SK-N-SH (cell line): ENCODE measurements around the gene GGCX. TPM values are rescaled to one million over a fixed set of nuclear protein-coding genes. Genes with fewer than 3 reads are reported as not detected.

Experiments used
- CTCF ChIA-PET: fragments of 300-600, 350-600 bp; formaldehyde crosslinking; extraction: SDS; loops from one replicate; lab custom pipeline; 2021; lab: Yijun Ruan, JAX
- POLR2A ChIA-PET: fragments of 350-600 bp; sonication (Branson Sonifier 250); formaldehyde crosslinking; extraction: SDS; loops from one replicate; lab custom pipeline; 2020; ENCODE audit warnings: antibody characterized with exemption, inconsistent platforms; lab: Yijun Ruan, JAX
- DNase-seq: peaks from one replicate; pipeline ENCODE4 v3.0.0; 2012
- H2AFZ ChIP-seq: fragments of 200-600 bp; sonication (generic); 2 replicates; pipeline ENCODE4 v1.8.1; 2016; ENCODE audit warnings: antibody characterized with exemption, mild to moderate bottlenecking, low read depth
- H3F3A ChIP-seq: fragments of 200-600 bp; sonication (generic); replicated peaks from 2 replicates; pipeline ENCODE3; 2016; ENCODE audit warnings: antibody characterized with exemption, mild to moderate bottlenecking; ENCODE audit not compliant: insufficient read depth
- H3K27ac ChIP-seq, 2 experiments: fragments of 200-500 bp in 1 of 2; fragments of 200-600 bp in 1 of 2; sonication (Bioruptor generic) in 1 of 2; sonication (generic), shearing (Covaris generic) in 1 of 2; 2 replicates each; pipeline versions ENCODE4 v1.5.1 to v1.6.1; 2014 to 2016; ENCODE audit warnings: low read depth in 2 of 2, inconsistent platforms in 1 of 2, low read length in 1 of 2, mild to moderate bottlenecking in 1 of 2, mixed read lengths in 1 of 2
- H3K27me3 ChIP-seq: fragments of 200-600 bp; sonication (generic), shearing (Covaris generic); 2 replicates; pipeline ENCODE4 v1.6.1; 2016; ENCODE audit warnings: mixed run types; ENCODE audit not compliant: insufficient read depth
- H3K36me3 ChIP-seq, 2 experiments: fragments of 200-500 bp in 1 of 2; fragments of 200-600 bp in 1 of 2; sonication (Bioruptor generic) in 1 of 2; sonication (generic) in 1 of 2; replicated peaks in 1 of 2; 2 replicates each; pipeline versions ENCODE3 to v1.5.1; 2014 to 2016; ENCODE audit warnings: low read length in 1 of 2, mild to moderate bottlenecking in 1 of 2; ENCODE audit not compliant: insufficient read depth in 2 of 2, control insufficient read depth in 1 of 2
- H3K4me1 ChIP-seq, 2 experiments: fragments of 200-500 bp in 1 of 2; fragments of 200-600 bp in 1 of 2; sonication (Bioruptor generic) in 1 of 2; sonication (generic), shearing (Covaris generic) in 1 of 2; 2 replicates each; pipeline versions ENCODE4 v1.5.1 to v1.6.1; 2014 to 2016; ENCODE audit warnings: low read depth in 1 of 2, low read length in 1 of 2, mixed run types in 1 of 2; ENCODE audit not compliant: insufficient read depth in 2 of 2, control insufficient read depth in 1 of 2
- H3K4me2 ChIP-seq: fragments of 200-600 bp; sonication (generic), shearing (Covaris generic); 2 replicates; pipeline ENCODE4 v1.6.1; 2017; ENCODE audit warnings: mixed run types
- H3K4me3 ChIP-seq, 2 experiments: fragments of 200-500 bp in 1 of 2; fragments of 200-600 bp in 1 of 2; sonication (Bioruptor generic) in 1 of 2; sonication (generic), shearing (Covaris generic) in 1 of 2; 2 replicates each; pipeline versions ENCODE4 v1.5.1 to v1.8.1; 2014 to 2016; ENCODE audit warnings: low read depth in 2 of 2, inconsistent platforms in 1 of 2, low read length in 1 of 2, mild to moderate bottlenecking in 1 of 2, mixed read lengths in 1 of 2, moderate library complexity in 1 of 2
- H3K79me2 ChIP-seq: fragments of 200-600 bp; sonication (generic); 2 replicates; pipeline ENCODE4 v1.8.1; 2017; ENCODE audit warnings: mild to moderate bottlenecking; ENCODE audit not compliant: insufficient read depth
- H3K9ac ChIP-seq: fragments of 200-600 bp; sonication (generic); 2 replicates; pipeline ENCODE4 v1.6.1; 2017; ENCODE audit warnings: mixed run types
- H3K9me2 ChIP-seq: fragments of 200-600 bp; sonication (generic); 2 replicates; pipeline ENCODE4 v1.6.1; 2017; ENCODE audit warnings: mixed run types
- H3K9me3 ChIP-seq: fragments of 200-600 bp; sonication (generic); 2 replicates; pipeline ENCODE4 v1.6.1; 2017; ENCODE audit warnings: mixed run types, mild to moderate bottlenecking, moderate library complexity
- H4K20me1 ChIP-seq: fragments of 200-600 bp; sonication (generic); 2 replicates; pipeline ENCODE4 v1.6.1; 2017; ENCODE audit warnings: mild to moderate bottlenecking, mixed run types; ENCODE audit not compliant: insufficient read depth
- EP300 ChIP-seq, 2 experiments: IDR thresholded peaks; 2 replicates each; pipeline versions ENCODE4 v1.4.0 to v1.6.1; 2012; ENCODE audit warnings: borderline replicate concordance in 1 of 2, low read depth in 1 of 2, low read length in 1 of 2
- MXI1 ChIP-seq: IDR thresholded peaks from 2 replicates; pipeline ENCODE4 v1.6.1; 2012; ENCODE audit warnings: mild to moderate bottlenecking, low read depth, low read length, improper control_type of control experiment
- NFIC ChIP-seq: IDR thresholded peaks from 2 replicates; pipeline ENCODE4 v1.4.0; 2012; ENCODE audit warnings: borderline replicate concordance
- POLR2AphosphoS5 ChIP-seq: IDR thresholded peaks from 2 replicates; pipeline ENCODE4 v1.6.1; 2012; ENCODE audit warnings: low read depth, low read length
- RFX5 ChIP-seq: IDR thresholded peaks from 2 replicates; pipeline ENCODE4 v1.6.1; 2012; ENCODE audit warnings: mild to moderate bottlenecking, improper control_type of control experiment, low read length
- RXRA ChIP-seq: IDR thresholded peaks from 2 replicates; pipeline ENCODE4 v1.4.0; 2012; ENCODE audit warnings: low read depth, mild to moderate bottlenecking, borderline replicate concordance
- TAF1 ChIP-seq: IDR thresholded peaks from 2 replicates; pipeline ENCODE4 v1.6.1; 2012; ENCODE audit warnings: low read depth, mild to moderate bottlenecking, low read length, moderate library complexity, borderline replicate concordance
- YY1 ChIP-seq: IDR thresholded peaks from 2 replicates; pipeline ENCODE4 v1.4.0; 2012; ENCODE audit warnings: low read depth, mild to moderate bottlenecking
- ZBTB33 ChIP-seq: IDR thresholded peaks from 2 replicates; pipeline ENCODE4 v1.4.0; 2012; ENCODE audit warnings: low read depth, borderline replicate concordance
- WGBS: methylation state at CpG from one replicate; pipeline ENCODE4 v1.1.6; 2017; ENCODE audit warnings: low lambda C conversion rate; 5-methylcytosine and 5-hydroxymethylcytosine counted together
- polyA plus RNA-seq, 3 experiments: library from polyadenylated mRNA; depleted of rRNA; stranded (reverse); fragments of >200 nt; gene quantifications; 2 replicates each; pipeline ENCODE4 v1.2.3, GENCODE V29; 2012
- TF ChIP-seq, protein P1 (sequence below): fragments of 200-600 bp; sonication (generic); IDR thresholded peaks from 2 replicates; pipeline ENCODE4 v1.6.1; 2017; ENCODE audit warnings: antibody characterized with exemption, mild to moderate bottlenecking, moderate library complexity
- TF ChIP-seq, protein P2 (sequence below): IDR thresholded peaks from 2 replicates; pipeline ENCODE4; 2012
- TF ChIP-seq, protein P3 (sequence below): IDR thresholded peaks from 2 replicates; pipeline ENCODE4 v1.6.1; 2012; ENCODE audit warnings: mild to moderate bottlenecking, low read depth, low read length, moderate library complexity

Gene GGCX
- polyA plus RNA-seq, 1 of the 3 experiments (the other 2 are of a cell fraction) = 34.5 TPM

DNA sequence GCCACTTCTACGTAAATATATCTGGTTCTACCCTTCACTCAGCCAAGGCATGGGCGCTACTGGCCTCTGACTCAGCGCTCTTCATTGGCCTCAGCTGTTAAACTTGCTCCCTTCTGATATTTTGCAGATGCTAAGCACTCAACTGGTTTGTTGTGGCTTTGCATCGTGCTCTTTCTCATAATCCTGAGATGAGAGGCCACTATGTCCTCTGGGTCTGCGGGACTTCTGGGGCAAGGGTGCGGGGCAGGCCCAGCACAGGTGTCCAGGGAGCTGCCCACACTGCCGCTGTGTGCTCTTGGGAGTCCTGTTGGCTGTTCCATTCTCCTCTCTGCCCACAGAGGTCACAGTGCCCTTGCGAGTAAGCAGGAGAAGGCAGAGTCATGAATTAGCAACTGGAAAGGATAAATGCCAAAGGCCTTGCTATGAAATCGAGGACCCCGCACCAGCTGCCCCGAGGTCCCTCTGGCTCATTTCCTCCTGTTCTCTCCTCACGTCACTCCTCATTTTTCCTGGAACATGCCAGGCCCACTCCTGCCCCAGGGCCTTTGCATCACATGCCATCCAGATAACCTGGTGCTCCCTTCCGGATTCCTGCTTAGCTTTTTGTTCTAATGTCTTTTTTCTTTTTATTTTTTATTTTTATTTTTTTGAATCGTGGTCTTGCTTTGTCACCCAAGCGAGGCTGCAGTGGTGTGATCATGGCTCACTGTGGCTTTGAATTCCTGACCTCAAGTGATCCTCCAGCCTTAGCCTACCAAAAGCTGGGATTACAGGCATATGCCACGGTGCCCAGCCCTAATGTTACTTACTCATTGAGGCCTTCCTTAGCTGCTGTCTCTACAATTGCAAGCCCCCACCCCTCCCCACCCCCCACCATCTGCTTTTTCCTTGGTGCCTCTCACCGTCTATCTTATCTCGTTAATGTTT, 57.2 kb downstream of the GGCX start (continued):
- TF ChIP-seq ZBTB33 (no peak), MXI1 (no peak), YY1 (no peak), NFIC (peak; percentile 9; the same call in 1 of the 2 replicates)
- TF ChIP-seq, protein P1, sequence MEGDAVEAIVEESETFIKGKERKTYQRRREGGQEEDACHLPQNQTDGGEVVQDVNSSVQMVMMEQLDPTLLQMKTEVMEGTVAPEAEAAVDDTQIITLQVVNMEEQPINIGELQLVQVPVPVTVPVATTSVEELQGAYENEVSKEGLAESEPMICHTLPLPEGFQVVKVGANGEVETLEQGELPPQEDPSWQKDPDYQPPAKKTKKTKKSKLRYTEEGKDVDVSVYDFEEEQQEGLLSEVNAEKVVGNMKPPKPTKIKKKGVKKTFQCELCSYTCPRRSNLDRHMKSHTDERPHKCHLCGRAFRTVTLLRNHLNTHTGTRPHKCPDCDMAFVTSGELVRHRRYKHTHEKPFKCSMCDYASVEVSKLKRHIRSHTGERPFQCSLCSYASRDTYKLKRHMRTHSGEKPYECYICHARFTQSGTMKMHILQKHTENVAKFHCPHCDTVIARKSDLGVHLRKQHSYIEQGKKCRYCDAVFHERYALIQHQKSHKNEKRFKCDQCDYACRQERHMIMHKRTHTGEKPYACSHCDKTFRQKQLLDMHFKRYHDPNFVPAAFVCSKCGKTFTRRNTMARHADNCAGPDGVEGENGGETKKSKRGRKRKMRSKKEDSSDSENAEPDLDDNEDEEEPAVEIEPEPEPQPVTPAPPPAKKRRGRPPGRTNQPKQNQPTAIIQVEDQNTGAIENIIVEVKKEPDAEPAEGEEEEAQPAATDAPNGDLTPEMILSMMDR = no peak
- TF ChIP-seq, protein P2, sequence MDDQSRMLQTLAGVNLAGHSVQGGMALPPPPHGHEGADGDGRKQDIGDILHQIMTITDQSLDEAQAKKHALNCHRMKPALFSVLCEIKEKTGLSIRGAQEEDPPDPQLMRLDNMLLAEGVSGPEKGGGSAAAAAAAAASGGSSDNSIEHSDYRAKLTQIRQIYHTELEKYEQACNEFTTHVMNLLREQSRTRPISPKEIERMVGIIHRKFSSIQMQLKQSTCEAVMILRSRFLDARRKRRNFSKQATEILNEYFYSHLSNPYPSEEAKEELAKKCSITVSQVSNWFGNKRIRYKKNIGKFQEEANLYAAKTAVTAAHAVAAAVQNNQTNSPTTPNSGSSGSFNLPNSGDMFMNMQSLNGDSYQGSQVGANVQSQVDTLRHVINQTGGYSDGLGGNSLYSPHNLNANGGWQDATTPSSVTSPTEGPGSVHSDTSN = peak; percentile 44; the same call in 1 of the 2 replicates

DNA sequence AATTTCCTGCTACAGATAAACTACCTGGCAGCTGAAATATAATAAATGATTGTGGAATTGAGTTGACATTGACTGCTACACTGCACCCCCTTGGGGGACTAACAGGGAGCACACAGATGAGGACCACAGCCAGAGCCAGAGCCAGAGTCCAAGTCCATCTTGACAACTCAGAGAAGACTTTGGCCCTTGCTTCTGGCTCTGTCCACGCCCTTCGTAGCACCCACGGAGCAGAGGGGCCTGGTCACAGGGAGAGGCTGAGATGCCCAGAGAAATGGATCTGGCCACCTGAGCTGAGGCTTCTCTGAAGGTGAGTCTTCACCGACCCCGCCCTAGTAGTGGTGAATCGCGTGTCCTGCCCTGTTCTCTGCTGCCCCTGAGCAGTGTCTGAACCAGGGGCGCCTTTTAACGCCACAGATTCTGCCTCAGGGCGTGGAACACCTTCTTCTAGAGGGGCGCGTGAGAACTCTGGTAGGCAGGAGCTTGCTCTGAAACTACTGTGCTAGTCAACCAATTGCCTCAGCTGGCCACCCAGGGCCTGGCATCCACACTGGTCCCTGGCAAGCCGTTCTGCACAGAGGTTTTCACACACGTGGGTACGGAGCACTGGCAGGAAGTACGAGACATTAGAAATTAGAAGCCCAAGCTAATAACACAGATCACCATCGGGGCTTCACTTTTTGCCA, 58.0 kb downstream of the GGCX start:
- Histone ChIP-seq H3K4me2 (peak overlapping the region; percentile 22; the same call in 1 of the 2 replicates), H3K4me3 (no peak overlapping the region)
- 73% methylated on average over 10 of the region's 17 CpGs for WGBS
- CTCF ChIA-PET = interaction anchor here (0.8 to 1.9 kb wide), 7 partner anchors 8 to 83 kb away, joined by 3 to 6 read pairs (median 4); no protein-coding TSS in a partner anchor
- TF ChIP-seq, protein P2 = no peak
- no peak for TF ChIP-seq EP300 (IDR thresholded peaks at IDR 0.05; ENCODE audit: borderline replicate concordance in 1 of 2, low read depth in 1 of 2, low read length in 1 of 2)
- TF ChIP-seq RXRA = no peak
- no peak for TF ChIP-seq TAF1
- no peak for TF ChIP-seq RFX5
- no peak for TF ChIP-seq POLR2AphosphoS5
- TF ChIP-seq, protein P3, sequence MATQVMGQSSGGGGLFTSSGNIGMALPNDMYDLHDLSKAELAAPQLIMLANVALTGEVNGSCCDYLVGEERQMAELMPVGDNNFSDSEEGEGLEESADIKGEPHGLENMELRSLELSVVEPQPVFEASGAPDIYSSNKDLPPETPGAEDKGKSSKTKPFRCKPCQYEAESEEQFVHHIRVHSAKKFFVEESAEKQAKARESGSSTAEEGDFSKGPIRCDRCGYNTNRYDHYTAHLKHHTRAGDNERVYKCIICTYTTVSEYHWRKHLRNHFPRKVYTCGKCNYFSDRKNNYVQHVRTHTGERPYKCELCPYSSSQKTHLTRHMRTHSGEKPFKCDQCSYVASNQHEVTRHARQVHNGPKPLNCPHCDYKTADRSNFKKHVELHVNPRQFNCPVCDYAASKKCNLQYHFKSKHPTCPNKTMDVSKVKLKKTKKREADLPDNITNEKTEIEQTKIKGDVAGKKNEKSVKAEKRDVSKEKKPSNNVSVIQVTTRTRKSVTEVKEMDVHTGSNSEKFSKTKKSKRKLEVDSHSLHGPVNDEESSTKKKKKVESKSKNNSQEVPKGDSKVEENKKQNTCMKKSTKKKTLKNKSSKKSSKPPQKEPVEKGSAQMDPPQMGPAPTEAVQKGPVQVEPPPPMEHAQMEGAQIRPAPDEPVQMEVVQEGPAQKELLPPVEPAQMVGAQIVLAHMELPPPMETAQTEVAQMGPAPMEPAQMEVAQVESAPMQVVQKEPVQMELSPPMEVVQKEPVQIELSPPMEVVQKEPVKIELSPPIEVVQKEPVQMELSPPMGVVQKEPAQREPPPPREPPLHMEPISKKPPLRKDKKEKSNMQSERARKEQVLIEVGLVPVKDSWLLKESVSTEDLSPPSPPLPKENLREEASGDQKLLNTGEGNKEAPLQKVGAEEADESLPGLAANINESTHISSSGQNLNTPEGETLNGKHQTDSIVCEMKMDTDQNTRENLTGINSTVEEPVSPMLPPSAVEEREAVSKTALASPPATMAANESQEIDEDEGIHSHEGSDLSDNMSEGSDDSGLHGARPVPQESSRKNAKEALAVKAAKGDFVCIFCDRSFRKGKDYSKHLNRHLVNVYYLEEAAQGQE = no peak
- TF ChIP-seq, all 33 proteins: peak for 0
- no peaks in the 10 kb centered on the region for H3K36me3 ChIP-seq
- DNase-seq = no peak
- no peak overlapping the region for H3K9ac ChIP-seq
- H4K20me1 ChIP-seq = no peaks in the 10 kb centered on the region
- peaks cover 19 to 25% of the 10 kb centered on the region in 2 experiments; a peak in 3 of 4 replicates for H3K4me1 ChIP-seq
- no peaks in the 10 kb centered on the region for H3K79me2 ChIP-seq
- H3K9me2 ChIP-seq = no peaks in the 10 kb centered on the region
- H3K27ac ChIP-seq = peak overlapping the region; percentile 60 to 68
- no peaks in the 10 kb centered on the region for H3K27me3 ChIP-seq
- H3K9me3 ChIP-seq = no peaks in the 10 kb centered on the region
- no peak overlapping the region for H2AFZ ChIP-seq
- H3F3A ChIP-seq = peaks cover 35% of the 10 kb centered on the region
- POLR2A ChIA-PET = interaction anchor here (1.1 to 3.0 kb wide), 3 partner anchors 21 to 66 kb away, joined by 3 to 25 read pairs (median 19); partner anchors contain the start of gene MAT2A
